SU-DHL-6 (cell line): Measurements from ENCODE around the gene TMEM128.

Source experiments
- CTCF ChIP-seq: fragments of 200-600 bp; sonication (generic); IDR thresholded peaks from one replicate; pipeline ENCODE4 v1.5.1; 2017; ENCODE audit warnings: antibody characterized with exemption, mild to moderate bottlenecking, low read length, moderate library complexity; ENCODE audit not compliant: insufficient read depth, poor library complexity, severe bottlenecking
- EZH2phosphoT487 ChIP-seq: fragments of 200-600 bp; sonication (generic), shearing (Covaris generic); conservative IDR thresholded peaks from 2 replicates; pipeline ENCODE4 v1.6.1; 2018; ENCODE audit warnings: mild to moderate bottlenecking, antibody characterized with exemption, low read length, moderate library complexity, mixed read lengths

- no peak for TF ChIP-seq CTCF
- TF ChIP-seq EZH2phosphoT487, result no peak
Measured at GRCh38 chr4:4270529-4270928, 22.5 kb upstream of the TMEM128 start.
